22Rv1 (cell line): ENCODE results near the gene APBB2.

ENCODE experiments used
- ZFX ChIP-seq: fragments of 450-650 bp; IDR thresholded peaks from 2 replicates; pipeline ENCODE4 v1.6.1; 2017; ENCODE audit warnings: antibody characterized with exemption, borderline replicate concordance
- TF ChIP-seq, protein P1 (sequence below): fragments of 450-650 bp; IDR thresholded peaks from 2 replicates; pipeline ENCODE4 v1.5.1; 2017; ENCODE audit warnings: mild to moderate bottlenecking

DNA sequence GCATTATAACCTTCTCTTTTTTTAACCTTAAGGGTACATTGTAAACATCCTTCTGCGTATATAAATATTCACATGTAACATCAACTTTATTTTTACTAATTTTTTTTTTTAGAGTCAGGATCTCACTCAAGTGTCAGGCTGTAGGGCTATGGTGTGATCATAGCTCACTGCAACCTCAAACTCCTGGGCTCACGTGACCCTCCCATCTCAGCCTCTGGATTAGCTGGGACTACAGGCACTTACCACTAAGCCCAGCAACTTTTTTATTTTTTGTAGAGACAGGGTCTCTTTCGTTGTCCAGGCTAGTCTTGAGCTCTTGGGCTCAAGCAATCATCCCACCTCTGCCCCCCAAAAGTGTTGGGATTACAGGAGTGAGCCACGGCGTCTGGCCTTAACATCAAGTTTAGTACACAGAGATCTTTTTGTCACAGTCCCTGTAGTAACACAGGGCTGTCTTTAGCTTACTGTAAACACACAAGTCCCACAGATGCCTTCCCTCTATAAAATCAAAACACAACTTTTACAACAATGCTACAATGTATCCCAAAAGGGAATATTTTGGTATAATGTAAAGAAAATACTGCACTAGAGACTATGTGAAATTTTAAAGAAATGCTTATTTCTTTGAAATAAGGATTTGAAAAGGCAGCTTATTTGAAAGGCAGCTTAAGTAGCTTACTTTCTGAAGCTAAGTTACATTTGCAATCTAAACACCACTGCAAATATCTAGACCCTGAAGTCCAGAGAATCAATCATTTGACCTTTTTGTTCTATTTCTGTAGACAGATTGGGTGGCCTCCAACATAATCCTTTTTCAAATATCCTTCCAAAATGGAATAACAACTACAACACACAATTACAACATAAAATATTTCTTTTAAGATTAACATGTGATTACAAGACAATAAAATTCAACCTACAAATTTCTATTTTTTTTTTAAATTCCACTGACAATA is 116.0 kb downstream of the APBB2 start:
- TF ChIP-seq, protein P1, sequence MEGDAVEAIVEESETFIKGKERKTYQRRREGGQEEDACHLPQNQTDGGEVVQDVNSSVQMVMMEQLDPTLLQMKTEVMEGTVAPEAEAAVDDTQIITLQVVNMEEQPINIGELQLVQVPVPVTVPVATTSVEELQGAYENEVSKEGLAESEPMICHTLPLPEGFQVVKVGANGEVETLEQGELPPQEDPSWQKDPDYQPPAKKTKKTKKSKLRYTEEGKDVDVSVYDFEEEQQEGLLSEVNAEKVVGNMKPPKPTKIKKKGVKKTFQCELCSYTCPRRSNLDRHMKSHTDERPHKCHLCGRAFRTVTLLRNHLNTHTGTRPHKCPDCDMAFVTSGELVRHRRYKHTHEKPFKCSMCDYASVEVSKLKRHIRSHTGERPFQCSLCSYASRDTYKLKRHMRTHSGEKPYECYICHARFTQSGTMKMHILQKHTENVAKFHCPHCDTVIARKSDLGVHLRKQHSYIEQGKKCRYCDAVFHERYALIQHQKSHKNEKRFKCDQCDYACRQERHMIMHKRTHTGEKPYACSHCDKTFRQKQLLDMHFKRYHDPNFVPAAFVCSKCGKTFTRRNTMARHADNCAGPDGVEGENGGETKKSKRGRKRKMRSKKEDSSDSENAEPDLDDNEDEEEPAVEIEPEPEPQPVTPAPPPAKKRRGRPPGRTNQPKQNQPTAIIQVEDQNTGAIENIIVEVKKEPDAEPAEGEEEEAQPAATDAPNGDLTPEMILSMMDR: no peak
- TF ChIP-seq ZFX: no peak
